Stimulated activated CD8-positive, alpha-beta memory T cell treated with anti-CD3 and anti-CD28 coated beads, Interleukin-12 subunit alpha, Interleukin-12 subunit beta, amount 100 ng/mL, for 4 hours (primary cell): ENCODE results near the gene VEPH1.
"Not testable (repeated sequence)": the region's sequence is repeated elsewhere in the genome, so short reads cannot be mapped to it uniquely, and the experiment has no call there.

Experiments
- DNase-seq: peaks from one replicate; pipeline ENCODE4 v3.0.0-alpha.2; 2020; ENCODE audit warnings: low read depth

VEPH1 gene

DNA sequence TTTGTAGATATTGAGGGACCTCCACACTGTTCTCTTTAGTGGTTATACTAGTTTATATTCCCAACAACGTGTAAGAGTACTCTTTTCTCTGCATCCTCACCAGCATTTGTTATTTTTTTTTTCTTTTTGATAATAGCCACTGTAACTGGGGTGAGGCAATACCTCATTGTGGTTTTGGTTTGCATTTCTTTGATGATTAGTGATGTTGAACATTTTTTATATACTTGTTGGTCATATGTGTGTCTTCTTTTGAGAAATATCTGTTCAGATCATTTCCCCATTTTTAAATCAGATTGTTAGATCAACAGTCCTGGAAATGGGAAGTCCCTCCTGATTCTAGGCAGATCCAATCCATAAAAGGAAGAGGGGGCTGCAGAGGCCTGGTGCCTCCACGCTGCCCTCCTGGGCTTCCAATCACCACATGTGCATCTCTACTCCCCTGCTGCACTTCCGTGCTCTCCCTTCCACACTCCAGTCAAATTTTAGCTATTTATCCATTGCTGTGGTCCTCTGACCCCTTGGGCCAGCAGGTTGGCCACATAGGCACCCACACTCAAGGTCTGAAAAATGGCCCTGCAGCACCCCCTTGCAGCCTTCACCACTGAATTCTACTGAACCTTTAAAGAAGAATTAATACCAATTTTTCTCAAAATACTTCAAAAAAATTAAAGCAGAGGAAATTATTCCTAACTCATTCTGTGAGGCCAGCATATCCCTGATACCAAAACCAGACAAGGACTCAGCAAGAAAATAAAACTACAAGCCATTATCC lies 154.7 kb downstream of the VEPH1 start:
- not testable (repeated sequence) for DNase-seq

DNA sequence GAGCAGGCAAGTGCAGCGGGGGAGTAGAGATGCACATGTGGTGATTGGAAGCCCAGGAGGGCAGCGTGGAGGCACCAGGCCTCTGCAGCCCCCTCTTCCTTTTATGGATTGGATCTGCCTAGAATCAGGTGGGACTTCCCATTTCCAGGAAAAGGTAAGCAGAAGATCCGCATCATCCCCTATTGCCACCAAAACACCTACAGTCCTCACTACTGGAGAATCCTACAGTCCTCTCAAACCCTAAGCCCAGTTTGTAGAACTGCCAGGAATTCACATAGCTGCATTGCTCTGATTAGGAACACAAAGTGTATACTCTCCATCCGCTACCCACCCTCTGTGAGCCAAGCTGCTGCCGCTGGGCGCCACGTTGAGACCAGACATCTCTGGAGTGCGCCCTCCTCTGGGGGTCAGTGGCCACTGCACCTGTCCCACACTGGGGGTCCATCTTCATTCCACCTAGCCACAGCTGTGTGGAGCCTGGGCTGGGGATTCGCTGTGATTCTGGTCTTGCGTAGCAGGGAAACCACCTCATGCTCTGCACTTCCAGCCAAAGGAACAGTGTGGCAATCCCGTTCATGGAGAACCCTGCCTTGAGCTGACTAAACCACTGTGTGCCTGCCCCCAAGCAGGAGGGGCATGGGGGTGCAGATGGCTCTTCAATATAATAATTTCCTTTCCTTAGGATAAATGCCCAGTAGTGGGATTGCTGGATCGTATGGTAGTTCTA lies 155.5 kb downstream of the VEPH1 start:
- no peak for DNase-seq

DNA sequence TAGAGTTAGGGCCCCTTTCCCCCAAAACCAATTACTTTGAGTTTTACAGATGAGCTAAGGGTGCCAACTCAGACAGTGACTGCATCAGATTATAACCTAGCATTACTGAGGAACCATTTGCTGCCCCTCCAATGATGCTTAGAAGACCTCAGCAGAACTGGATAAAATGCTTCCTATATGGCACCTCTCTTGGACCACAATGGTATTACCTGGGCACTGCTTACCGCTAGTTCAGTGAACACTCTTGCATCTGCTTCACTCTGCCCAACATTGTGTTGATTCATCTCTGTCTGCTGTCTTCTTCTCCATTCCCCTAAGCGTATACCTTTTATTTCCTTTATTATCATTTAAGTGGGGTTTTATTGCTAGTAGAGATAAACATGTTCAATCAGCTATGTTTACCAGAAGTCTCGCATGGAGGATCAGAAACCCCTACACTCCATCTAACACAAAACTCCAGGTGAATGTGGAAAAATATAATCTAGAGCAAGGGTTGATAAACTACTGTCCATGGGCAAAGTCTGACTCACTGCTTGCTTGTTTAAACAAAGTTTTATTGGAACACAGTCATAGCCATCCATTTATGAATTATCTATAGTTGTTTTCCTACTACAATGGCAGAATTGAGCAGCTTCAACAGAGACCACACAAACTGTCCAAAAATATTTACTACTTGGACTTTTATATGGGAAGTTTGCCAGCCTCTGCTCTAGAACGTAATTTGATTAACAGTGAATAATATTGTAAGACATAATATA lies 166.8 kb downstream of the VEPH1 start:
- DNase-seq = no peak

DNA sequence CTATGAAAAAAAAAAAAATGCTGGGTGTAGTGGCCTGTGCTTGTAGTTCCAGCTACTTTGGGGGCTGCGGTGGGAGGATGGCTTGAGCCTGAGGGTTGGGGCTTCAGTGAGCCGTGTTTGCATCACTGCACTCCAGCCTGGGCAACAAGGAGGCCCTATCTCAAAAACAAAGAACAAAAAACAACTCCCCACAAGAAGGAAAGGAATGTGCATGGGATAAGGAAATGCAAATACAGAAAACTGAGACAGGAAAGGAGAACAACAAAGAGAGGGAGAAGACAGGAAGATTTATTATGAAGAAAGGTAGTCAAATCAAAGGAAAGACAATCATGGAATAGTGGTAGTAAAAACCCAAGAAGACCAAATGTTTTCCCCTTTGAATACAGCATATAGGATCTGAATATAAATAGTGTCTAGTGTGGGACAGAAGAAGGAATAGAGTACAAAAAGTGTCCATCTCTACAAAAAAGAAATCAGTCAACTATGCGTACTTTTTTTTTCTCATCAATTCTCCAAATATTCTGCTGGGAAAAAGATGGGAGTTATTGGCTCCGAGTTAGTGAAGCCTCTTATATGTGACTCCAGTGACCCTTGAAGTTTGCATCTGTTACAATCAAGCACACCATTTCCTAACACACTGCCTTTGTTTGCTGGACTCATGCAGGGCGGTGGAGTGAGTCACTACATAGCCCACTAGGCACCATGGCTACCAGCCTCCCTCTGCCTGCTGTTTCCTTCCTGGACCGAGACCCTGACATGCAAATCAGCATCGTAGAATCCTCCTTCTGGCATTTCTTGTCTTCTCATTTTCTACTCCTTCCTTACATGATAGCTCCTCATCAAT lies 167.8 kb downstream of the VEPH1 start:
- no peak for DNase-seq

DNA sequence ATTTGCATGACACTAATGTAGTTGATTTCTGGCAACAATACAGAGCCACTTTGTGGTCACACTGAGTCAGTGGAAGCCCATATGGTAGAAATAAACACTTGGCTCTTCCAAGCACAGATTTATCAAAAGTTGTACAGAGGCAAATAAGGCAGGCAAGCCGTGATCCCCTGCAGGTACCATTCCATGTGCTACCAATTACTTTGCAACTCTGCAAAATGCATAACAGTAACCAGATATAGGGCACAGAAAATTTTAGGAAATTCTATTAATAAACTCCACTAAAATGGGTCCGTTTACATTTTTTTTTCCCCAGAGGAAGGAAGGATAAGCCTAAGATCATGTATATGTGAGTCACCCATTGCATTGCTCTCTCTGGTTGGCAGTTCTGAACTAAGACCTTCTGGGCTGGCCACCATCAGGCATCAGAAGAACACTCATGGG lies 169.6 kb downstream of the VEPH1 start:
- no peak for DNase-seq

DNA sequence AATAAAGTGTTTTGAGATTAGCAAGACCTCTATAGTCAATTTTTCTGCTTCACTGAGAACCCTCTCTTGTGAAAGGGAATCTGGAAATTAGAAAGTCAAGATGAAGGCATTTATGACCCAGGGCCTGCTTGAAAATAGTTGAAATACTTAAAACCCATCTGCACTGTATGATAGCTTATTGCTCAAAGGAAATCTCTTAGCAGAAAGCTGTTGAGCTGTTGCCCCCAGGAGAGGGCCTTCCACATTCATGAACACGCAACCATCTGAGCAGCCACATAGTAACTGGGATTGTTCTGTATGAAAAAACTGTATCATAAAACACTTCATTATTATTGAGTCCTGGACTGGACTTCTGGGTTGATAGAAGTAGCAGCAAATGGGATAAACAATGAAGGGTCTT lies 173.0 kb downstream of the VEPH1 start:
- DNase-seq = no peak

DNA sequence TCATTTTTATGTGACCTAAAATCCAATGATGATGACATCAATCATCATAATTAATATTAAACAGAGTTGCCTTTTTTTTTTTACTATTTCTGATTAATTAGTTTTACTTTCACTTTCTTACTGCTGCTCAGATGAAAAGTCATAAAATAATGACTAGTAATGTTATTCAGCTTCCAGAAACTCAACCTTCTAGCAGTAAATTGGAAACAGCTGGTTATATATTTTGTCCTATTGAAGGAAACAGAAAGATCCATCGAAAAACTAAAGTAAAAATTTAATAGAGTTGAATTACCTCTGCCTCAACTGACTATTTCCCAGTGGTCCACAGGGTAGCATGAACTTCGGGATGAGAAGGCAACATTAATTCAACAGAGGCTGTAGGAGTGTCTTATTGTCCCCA lies 173.7 kb downstream of the VEPH1 start:
- no peak for DNase-seq

DNA sequence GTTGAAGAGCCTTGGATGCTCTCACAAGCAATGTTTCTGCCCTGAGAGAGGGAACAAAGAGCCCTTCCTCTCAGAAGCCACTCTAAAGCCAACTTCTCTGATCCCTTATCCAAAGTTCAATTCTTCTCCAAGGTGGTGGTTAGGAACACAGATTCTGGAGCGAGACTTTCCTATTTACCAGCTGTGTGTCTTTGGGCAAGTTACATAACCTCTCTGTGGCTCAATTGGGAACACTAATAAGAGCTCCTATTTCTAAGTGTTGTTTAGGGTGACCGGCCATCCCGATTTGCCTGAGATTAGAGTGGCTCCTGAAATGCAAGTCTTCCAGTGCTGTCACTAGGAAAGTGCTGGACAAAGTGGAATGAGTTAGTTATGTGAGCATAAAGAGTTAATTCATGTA lies 175.4 kb downstream of the VEPH1 start:
- DNase-seq = no peak

DNA sequence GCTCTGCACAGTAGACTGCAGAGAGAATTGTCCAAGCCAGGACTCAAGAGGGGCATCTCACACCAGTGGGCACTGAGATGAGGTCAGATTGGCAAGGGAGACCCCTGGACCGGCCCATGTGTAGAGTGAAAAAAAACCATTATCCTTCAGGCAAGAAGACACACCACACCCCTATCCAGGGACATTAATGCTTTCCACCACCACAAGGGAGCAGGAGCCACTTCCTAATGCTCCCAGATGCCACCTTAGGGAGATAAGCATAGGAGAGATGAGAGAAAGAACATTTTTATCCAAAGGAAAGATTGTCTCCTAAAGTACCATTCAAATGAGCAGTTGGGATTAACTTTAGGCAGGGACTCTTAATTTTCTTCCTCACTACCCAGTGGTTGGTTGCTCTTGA lies 176.2 kb downstream of the VEPH1 start:
- DNase-seq = no peak

DNA sequence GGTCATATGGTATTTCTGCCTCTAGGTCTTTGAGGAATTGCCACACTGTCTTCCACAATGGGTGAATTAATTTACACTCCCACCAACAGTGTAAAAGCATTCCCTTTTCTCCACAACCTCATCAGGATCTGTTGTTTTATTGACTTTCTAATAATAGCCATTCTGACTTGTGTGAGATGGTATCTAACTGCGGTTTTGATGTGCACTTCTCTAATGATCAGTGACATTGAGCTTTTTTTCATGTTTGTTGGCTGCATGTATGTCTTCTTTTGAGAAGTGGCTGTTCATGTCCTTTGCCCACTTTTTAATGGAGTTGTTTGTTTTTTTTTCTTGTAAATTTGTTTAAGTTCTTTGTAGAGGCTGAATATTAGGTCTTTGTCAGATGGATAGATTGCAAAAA lies 178.3 kb downstream of the VEPH1 start:
- not testable (repeated sequence) for DNase-seq

DNA sequence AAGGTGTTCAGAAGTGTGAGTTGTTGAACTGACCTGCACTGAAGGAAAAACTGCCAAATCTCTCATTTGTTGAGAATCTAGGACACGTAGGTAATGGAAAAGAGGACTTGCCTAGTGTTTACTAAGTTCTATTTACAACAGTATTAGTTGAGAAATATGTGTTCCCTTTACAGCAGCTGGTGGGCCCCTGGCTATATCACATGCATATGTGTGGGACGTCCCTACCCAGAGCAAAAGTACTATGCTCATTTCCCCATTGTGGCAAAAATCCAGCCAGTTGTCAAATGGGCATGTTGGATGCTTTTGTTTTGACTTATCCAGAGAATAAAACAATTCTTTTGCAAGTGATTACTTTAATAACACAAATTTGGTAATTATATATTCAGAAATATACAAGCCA lies 179.9 kb downstream of the VEPH1 start:
- DNase-seq = no peak

DNA sequence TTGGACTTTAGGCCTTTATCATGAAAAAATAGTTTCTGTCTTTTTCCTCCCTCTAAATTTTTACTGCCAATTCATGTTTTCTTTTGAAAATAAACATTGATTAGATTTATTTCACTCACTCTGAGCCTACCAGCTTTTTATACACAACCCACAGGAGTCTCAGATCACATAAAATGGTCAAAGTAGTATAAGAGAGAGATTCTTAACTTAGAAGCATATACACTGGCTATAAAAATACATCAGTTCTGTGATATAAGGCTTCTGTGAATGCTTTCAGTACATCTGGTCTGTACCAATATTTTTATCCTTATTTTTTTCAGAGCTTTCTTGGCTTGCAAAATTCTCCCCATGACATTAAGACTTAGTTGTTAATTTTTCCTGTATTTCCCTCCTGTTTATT lies 183.5 kb downstream of the VEPH1 start:
- DNase-seq = no peak

DNA sequence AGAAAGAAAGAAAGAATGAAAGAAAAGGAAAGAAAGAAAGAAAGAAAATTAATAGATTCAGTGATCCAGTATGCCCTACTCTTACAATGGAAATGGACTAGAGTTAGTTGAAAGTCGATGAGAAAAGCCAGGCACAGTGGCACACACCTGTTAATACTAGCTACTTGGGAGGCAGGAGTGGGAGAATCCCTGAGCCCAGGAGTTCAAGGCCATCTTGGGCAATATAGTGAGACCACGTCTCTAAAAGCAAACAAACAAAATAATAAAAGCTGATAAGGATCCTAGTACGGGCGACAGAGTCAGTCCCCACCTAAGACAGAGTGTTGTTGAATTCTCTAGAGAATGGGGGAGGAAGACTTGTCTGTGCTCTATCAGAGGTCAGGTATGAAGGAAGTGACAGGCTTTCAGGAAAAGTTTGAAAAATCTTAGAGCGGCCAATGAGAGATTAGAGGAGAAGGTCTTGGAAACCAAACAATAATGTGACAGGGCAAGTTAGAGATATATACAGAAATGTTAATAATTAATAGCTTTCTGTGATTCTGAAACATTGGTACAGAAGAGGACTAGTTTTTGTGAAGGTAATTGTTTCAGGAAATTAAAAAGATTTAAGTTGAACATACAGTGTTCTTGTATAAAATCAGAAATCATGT lies 184.5 kb downstream of the VEPH1 start:
- no peak for DNase-seq

DNA sequence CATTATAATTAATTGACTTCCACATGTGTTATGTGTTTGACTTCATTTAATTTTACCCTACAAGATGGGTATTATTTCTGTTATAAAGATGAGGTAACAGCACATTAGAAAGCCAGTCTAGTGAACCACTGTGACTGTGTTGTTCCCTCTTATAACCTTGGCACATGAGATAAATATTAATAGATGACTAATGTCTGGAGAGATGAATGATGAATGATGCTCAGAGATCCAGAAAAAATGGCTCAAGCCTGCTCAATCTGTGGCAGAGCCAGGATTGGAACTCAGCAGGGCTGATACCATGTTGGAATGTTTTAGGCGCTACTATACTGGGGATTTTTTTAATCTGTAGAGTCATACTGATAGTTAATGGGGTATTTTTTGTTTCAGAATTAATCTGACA lies 185.3 kb downstream of the VEPH1 start:
- no peak for DNase-seq

DNA sequence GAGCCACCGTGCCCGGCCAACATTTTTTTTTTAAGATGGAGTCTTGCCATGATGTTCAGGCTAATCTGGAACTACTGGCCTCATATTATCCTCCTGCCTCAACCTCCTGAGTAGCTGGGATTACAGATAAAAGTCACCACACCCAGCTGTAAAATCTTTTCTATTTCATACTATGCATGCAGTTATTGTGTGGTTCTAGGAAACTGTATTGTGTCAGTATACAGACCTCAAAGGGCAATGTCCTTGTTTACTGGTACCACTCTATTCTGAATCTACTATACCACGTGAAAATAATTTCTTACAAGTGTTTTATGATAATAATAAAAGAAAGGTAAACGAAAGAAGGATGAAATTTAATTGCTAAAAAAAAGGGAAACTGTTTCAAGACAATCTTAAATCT lies 190.0 kb downstream of the VEPH1 start:
- DNase-seq = no peak

DNA sequence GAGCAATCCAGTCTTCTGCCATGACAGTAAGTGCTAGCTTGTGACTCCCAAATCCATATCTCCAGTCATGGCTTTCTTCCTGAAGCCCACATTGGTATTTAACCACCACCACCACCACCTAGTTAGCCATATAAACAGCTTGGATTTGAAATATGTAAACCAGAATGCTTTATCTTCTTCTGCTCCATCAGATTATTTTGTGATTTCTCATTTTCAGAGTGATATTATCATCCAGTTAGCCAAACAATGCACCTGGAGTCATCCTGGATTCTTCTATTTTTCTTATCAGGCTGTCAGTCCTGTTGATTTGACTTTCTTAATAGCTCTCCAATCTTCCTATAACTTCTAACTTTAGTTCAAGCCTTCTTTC lies 190.9 kb downstream of the VEPH1 start:
- no peak for DNase-seq

DNA sequence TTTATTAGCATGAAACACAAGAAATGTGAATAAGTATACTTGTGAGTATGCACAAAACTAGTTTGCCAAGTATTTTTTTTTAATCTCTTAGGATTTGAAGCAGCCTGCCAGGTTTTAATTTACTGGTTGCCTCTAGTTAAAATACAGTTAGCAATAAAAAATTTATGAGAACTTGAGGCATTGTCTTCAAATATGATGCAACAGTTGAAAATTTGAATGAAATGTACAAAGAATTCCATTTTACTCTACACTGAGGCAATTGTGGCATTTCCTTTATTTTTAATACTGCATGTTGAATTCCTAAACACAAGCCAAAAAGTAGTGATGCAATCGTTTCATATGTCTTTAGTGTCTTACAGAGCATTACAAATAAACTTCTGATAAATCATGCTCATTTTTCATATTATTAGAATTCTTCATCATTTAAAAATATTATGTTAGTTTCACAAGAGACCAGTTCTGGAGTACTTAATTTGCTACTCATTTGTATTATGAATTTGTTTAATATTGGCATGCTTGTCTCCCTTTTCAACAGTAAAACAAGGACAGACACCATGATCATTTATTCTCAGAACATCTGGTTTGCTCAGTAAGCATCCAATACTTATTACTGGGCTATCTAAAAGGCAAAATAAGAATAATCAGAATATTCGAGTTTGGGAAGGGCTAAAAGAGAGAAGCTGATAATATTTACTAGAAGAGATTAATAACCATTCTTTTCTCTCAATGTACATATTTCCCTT lies 191.4 kb downstream of the VEPH1 start:
- no peak for DNase-seq

DNA sequence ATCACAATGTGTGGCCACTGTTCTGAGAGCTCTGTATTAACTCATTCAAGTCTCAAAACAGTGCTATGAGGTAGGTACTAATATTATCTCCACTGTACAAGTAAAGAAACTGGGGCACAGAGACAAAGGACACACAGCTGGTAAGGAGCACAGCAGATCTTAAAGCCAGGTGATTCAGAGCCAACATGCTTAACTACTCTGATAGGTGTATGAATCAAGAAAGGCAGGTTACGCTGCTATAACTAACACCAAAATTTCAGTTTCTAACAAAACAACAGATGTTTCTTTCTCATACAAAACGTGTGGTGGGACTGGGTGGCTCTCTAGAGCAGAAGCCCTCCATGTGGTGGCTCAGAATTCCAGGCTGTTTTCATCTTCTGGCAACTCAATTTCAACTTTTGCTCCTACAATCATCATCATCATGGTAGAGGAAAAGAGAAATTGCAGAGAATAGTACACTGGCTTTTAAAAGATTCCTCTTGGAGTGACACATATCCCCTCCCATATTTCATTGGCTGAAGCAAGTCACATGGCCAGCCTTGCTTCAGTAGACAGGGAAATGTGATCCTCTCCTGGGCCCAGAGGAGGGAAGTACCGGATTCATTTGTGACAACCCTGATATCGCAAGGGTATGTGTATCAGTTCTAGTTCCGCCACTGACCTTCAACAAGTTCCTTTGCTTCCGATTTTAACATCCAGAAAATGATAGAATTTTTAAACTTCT lies 192.7 kb downstream of the VEPH1 start:
- DNase-seq = no peak

DNA sequence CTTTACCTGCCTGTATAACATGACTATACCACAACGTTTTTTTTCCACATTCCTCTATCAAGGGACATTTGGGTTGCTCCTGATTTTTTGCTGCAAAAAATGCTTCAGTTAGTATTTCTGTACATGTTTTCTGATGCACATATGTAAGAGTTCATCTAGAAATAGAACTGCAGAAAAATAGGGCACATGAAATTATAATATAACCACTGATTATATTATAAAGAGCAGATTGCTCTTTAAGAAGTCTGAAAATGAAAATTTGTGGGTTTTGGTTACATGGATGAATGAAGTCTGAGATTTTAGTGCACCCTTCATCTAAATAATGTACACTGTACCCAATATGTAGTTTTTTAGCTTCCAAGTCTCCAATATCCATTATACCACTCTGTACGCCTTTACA lies 196.7 kb downstream of the VEPH1 start:
- no peak for DNase-seq

DNA sequence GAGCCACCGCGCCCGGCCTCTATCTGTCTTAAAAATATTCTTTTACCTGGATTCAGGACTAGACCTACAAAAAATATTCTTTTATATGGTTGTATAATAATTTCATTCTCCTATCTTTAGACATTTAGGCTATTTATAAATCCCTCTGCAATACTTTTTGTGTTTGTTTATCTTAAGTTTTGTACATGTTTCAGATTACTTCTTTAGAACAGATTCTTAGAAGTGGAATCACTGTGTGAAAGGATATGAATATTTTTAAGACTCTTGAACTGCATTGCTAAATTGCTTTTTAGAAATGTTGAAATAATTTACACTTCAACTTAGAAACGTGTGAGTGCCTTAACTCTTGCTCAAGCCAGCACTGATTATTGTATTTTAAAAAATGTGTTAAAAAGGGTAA lies 197.8 kb downstream of the VEPH1 start:
- no peak for DNase-seq
